Epithelial cell of proximal tubule (primary cell): ENCODE data around the gene LINGO3. TPM values are rescaled to one million over a fixed set of nuclear protein-coding genes. Genes with fewer than 3 reads are reported as not detected.
"Not testable (repeated sequence)": the region's sequence is repeated elsewhere in the genome, so short reads cannot be mapped to it uniquely, and the experiment has no call there.

Experiments
- DNase-seq: peaks from one replicate; pipeline ENCODE4 v3.0.0-alpha.2; 2011; ENCODE audit warnings: low read depth
- H3K4me3 ChIP-seq: 2 replicates; pipeline ENCODE4 v1.5.1; 2011; ENCODE audit warnings: low read depth, mild to moderate bottlenecking, low read length
- CTCF ChIP-seq: conservative IDR thresholded peaks from 2 replicates; pipeline ENCODE4 v1.5.1; 2012; ENCODE audit warnings: low read depth, mild to moderate bottlenecking, low read length
- total RNA-seq: library from RNA; depleted of rRNA; stranded (reverse); fragments of >200 nt; gene quantifications from 2 replicates; pipeline ENCODE4 v1.2.3, GENCODE V29; 2015

LINGO3 gene
- total RNA-seq, 1 donor from 2014 or later = not detected

- no peak for DNase-seq
- TF ChIP-seq CTCF = no peak
- H3K4me3 ChIP-seq = no peak overlapping the region
These were observed 44.2 kb upstream of the LINGO3 start for GRCh38 chr19:2352121-2352520.

GRCh38 chr19:2351591-2351990, 43.6 kb upstream of the LINGO3 start:
- H3K4me3 ChIP-seq = no peak overlapping the region
- no peak for TF ChIP-seq CTCF
- DNase-seq = no peak

- no peak for TF ChIP-seq CTCF
- DNase-seq = no peak
- H3K4me3 ChIP-seq = no peak overlapping the region
These were observed 42.7 kb upstream of the LINGO3 start for GRCh38 chr19:2350656-2351055.

- H3K4me3 ChIP-seq, DNase-seq: not testable (repeated sequence)
These were observed 41.9 kb upstream of the LINGO3 start for GRCh38 chr19:2349818-2350217.

GRCh38 chr19:2345794-2346663, 38.1 kb upstream of the LINGO3 start:
- no peak overlapping the region for H3K4me3 ChIP-seq
- TF ChIP-seq CTCF = no peak
- no peak for DNase-seq

GRCh38 chr19:2345076-2345475, 37.1 kb upstream of the LINGO3 start:
- H3K4me3 ChIP-seq = no peak overlapping the region
- no peak for TF ChIP-seq CTCF

GRCh38 chr19:2344381-2344870, 36.5 kb upstream of the LINGO3 start:
- TF ChIP-seq CTCF = no peak
- DNase-seq = no peak
- H3K4me3 ChIP-seq = no peak overlapping the region

More at GRCh38 chr19:2345076-2345475, 37.1 kb upstream of the LINGO3 start:
- no peak for DNase-seq
